ENCODE results near the gene CLASP2.

The CLASP2 gene

GRCh38 chr3:33538678-33539339, 179.2 kb downstream of the CLASP2 start:
- no peak overlapping the region for H3K27ac ChIP-seq (ENCODE audit: low read length)
- H3K79me2 ChIP-seq (ENCODE audit: low read length) = no peaks in the 10 kb centered on the region
- H3K36me3 ChIP-seq (replicated peaks; ENCODE audit: low read depth, low read length) = peaks cover 29% of the 10 kb centered on the region
- no peak for TF ChIP-seq CTCF (IDR thresholded peaks at IDR 0.05; ENCODE audit: low read depth, low read length)
- no peak for TF ChIP-seq EZH2phosphoT487 (IDR thresholded peaks at IDR 0.05; ENCODE audit: low read depth)
- H3K9me3 ChIP-seq (ENCODE audit: insufficient read depth, low read length) = no peaks in the 10 kb centered on the region
- H4K20me1 ChIP-seq (ENCODE audit: insufficient read depth, low read length) = no peaks in the 10 kb centered on the region
- H3K4me3 ChIP-seq (ENCODE audit: low read length) = no peak overlapping the region
- H3K4me2 ChIP-seq (ENCODE audit: low read length) = no peak overlapping the region
- no peak overlapping the region for H2AFZ ChIP-seq (ENCODE audit: low read depth, low read length)
- H3K9ac ChIP-seq (ENCODE audit: low read length) = no peak overlapping the region
- peaks cover 16% of the 10 kb centered on the region for H3K4me1 ChIP-seq (ENCODE audit: low read length)
- H3K27me3 ChIP-seq (ENCODE audit: low read depth, low read length) = no peaks in the 10 kb centered on the region

GRCh38 chr3:33537133-33537532, 180.9 kb downstream of the CLASP2 start:
- H4K20me1 ChIP-seq (ENCODE audit: insufficient read depth, low read length) = no peaks in the 10 kb centered on the region
- H3K4me3 ChIP-seq (ENCODE audit: low read length) = no peak overlapping the region
- no peak overlapping the region for H3K9ac ChIP-seq (ENCODE audit: low read length)
- H3K36me3 ChIP-seq (replicated peaks; ENCODE audit: low read depth, low read length) = peaks cover 32% of the 10 kb centered on the region
- H3K4me1 ChIP-seq (ENCODE audit: low read length) = peaks cover 16% of the 10 kb centered on the region
- H2AFZ ChIP-seq (ENCODE audit: low read depth, low read length) = no peak overlapping the region
- no peak for TF ChIP-seq CTCF (IDR thresholded peaks at IDR 0.05; ENCODE audit: low read depth, low read length)
- TF ChIP-seq EZH2phosphoT487 (IDR thresholded peaks at IDR 0.05; ENCODE audit: low read depth) = no peak
- H3K27me3 ChIP-seq (ENCODE audit: low read depth, low read length) = no peaks in the 10 kb centered on the region
- no peaks in the 10 kb centered on the region for H3K9me3 ChIP-seq (ENCODE audit: insufficient read depth, low read length)
- H3K27ac ChIP-seq (ENCODE audit: low read length) = no peak overlapping the region
- H3K4me2 ChIP-seq (ENCODE audit: low read length) = no peak overlapping the region
- no peaks in the 10 kb centered on the region for H3K79me2 ChIP-seq (ENCODE audit: low read length)

- Histone ChIP-seq H3K36me3 (replicated peaks; ENCODE audit: low read depth, low read length) (peaks cover 48% of the 10 kb centered on the region), H2AFZ (ENCODE audit: low read depth, low read length) (no peak overlapping the region), H3K4me2 (ENCODE audit: low read length) (no peak overlapping the region), H3K4me3 (ENCODE audit: low read length) (no peak overlapping the region), H3K4me1 (ENCODE audit: low read length) (no peaks in the 10 kb centered on the region), H3K79me2 (ENCODE audit: low read length) (no peaks in the 10 kb centered on the region), H3K27me3 (ENCODE audit: low read depth, low read length) (no peaks in the 10 kb centered on the region), H3K27ac (ENCODE audit: low read length) (no peak overlapping the region), H3K9me3 (ENCODE audit: insufficient read depth, low read length) (peaks cover 8% of the 10 kb centered on the region; the same call in 1 of the 2 replicates), H3K9ac (ENCODE audit: low read length) (no peak overlapping the region), H4K20me1 (ENCODE audit: insufficient read depth, low read length) (no peaks in the 10 kb centered on the region)
- TF ChIP-seq EZH2phosphoT487 (IDR thresholded peaks at IDR 0.05; ENCODE audit: low read depth) = no peak
- TF ChIP-seq CTCF (IDR thresholded peaks at IDR 0.05; ENCODE audit: low read depth, low read length) = no peak
Observed at GRCh38 chr3:33526787-33527186, 191.3 kb downstream of the CLASP2 start.

GRCh38 chr3:33525232-33525631, 192.8 kb downstream of the CLASP2 start:
- Histone ChIP-seq H3K9me3 (ENCODE audit: insufficient read depth, low read length) (peaks cover 8% of the 10 kb centered on the region; the same call in 1 of the 2 replicates), H4K20me1 (ENCODE audit: insufficient read depth, low read length) (no peaks in the 10 kb centered on the region), H3K9ac (ENCODE audit: low read length) (no peak overlapping the region), H3K79me2 (ENCODE audit: low read length) (no peaks in the 10 kb centered on the region), H3K4me2 (ENCODE audit: low read length) (no peak overlapping the region), H2AFZ (ENCODE audit: low read depth, low read length) (no peak overlapping the region), H3K4me1 (ENCODE audit: low read length) (no peaks in the 10 kb centered on the region), H3K27me3 (ENCODE audit: low read depth, low read length) (no peaks in the 10 kb centered on the region), H3K27ac (ENCODE audit: low read length) (no peak overlapping the region), H3K36me3 (replicated peaks; ENCODE audit: low read depth, low read length) (peaks cover 40% of the 10 kb centered on the region), H3K4me3 (ENCODE audit: low read length) (no peak overlapping the region)
- TF ChIP-seq EZH2phosphoT487 (IDR thresholded peaks at IDR 0.05; ENCODE audit: low read depth) = no peak
- TF ChIP-seq CTCF (IDR thresholded peaks at IDR 0.05; ENCODE audit: low read depth, low read length) = no peak
